ENCODE data around the gene GPX2. TPM values are rescaled to one million over a fixed set of nuclear protein-coding genes. Genes with fewer than 3 reads are reported as not detected.

GPX2 gene
- polyA plus RNA-seq: 26.6 TPM
- long read RNA-seq, donor 1, transcript GPX2-201 (2 exons, 990 nt): major isoform, 14 of 14 reads
- long read RNA-seq, donor 1, partial matches to known transcripts: 0 of 14 reads
- long read RNA-seq, donor 1, other reads (novel, unspliced or antisense): 0 of 14 reads
- long read RNA-seq, donor 2, transcript GPX2-201 (2 exons, 990 nt): major isoform, 25 of 27 reads
- long read RNA-seq, donor 2, partial matches to known transcripts: 0 of 27 reads
- long read RNA-seq, donor 2, other reads (novel, unspliced or antisense): 0 of 27 reads
- long read RNA-seq, donor 3: 0 reads
- long read RNA-seq, donor 4, transcript GPX2-201 (2 exons, 990 nt): major isoform, 7 of 7 reads
- long read RNA-seq, donor 4, partial matches to known transcripts: 0 of 7 reads
- long read RNA-seq, donor 4, other reads (novel, unspliced or antisense): 0 of 7 reads
- long read RNA-seq, donor 5, transcript GPX2-201 (2 exons, 990 nt): major isoform, 16 of 16 reads
- long read RNA-seq, donor 5, partial matches to known transcripts: 0 of 16 reads
- long read RNA-seq, donor 5, other reads (novel, unspliced or antisense): 0 of 16 reads
- long read RNA-seq, donor 6, partial matches to known transcripts: 0 of 5 reads
- long read RNA-seq, donor 6, other reads (novel, unspliced or antisense): 0 of 5 reads
- long read RNA-seq, donor 7, transcript GPX2-201 (2 exons, 990 nt): major isoform, 29 of 29 reads
- long read RNA-seq, donor 7, partial matches to known transcripts: 0 of 29 reads
- long read RNA-seq, donor 7, other reads (novel, unspliced or antisense): 0 of 29 reads
- long read RNA-seq, donor 8, transcript GPX2-201 (2 exons, 990 nt): major isoform, 46 of 46 reads
- long read RNA-seq, donor 8, partial matches to known transcripts: 0 of 46 reads
- long read RNA-seq, donor 8, other reads (novel, unspliced or antisense): 0 of 46 reads
- long read RNA-seq, donor 9, transcript GPX2-201 (2 exons, 990 nt): major isoform, 47 of 50 reads
- long read RNA-seq, donor 9, partial matches to known transcripts: 0 of 50 reads
- long read RNA-seq, donor 9, other reads (novel, unspliced or antisense): 0 of 50 reads
- long read RNA-seq, donor 10, transcript GPX2-201 (2 exons, 990 nt): major isoform, 11 of 11 reads
- long read RNA-seq, donor 10, partial matches to known transcripts: 0 of 11 reads
- long read RNA-seq, donor 10, other reads (novel, unspliced or antisense): 0 of 11 reads
- long read RNA-seq, donor 11, transcript GPX2-201 (2 exons, 990 nt): major isoform, 29 of 37 reads
- long read RNA-seq, donor 11, partial matches to known transcripts: 8 of 37 reads
- long read RNA-seq, donor 11, other reads (novel, unspliced or antisense): 0 of 37 reads

DNA sequence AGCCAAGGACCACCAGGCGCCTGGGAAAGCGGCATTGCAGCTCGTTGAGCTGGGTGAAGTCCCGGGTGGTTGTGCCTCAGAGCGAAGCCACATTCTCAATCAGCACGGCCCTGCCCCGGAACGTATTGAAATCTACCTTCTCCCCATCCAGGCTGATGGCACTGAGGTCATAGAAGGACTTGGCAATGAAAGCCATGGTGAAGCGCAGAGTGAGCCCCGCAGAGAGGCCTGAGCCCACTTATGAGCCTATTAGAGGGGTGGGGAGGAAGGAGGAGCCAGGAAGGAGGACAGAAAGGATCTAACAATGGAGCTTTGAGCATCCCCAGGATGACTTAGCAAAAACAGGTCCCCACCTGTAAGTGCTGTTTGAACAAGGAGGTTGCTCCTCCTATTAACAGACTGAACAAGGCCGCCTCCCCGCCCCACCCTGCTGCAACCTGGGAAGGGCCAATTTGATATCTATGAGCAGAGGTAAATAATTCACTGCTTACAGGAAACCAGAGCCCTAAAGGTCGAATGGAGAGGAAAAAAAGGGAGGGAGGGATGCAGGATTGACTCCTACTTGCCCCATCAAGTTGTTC, at the start of gene GPX2:
Gene GPX2, minus strand, starts transcription at position 215 of the 581 bp plus-strand sequence. Its CDS starts 19 bp downstream, at position 196.
- DNase-seq: peak; percentile 77 to 92

DNA sequence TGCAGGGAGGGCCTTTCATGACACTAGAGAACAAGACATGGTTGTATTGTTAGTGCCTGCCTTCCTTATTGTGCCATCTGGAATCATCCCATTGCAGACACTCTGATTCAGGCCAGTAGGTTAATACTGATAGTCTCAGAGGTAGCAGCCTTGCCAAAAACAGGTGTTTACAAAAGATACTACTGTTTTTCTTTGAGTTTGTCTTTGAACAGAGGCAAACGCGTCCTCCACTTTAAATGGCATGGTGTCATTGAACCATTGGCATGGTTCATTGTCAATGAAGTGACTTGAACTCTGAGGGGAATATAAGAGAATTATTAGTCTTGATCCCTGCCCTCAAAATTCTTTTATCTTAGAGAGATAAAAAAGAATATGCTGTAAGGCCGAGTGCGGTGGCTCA, 48.4 kb upstream of the GPX2 start:
- Histone ChIP-seq H3K9me3 (ENCODE audit: control insufficient read depth, low read depth, low read length) (no peaks in the 10 kb centered on the region), H3K36me3 (ENCODE audit: control insufficient read depth, insufficient read depth, low read length) (peaks cover 2% of the 10 kb centered on the region), H3K4me1 (ENCODE audit: control insufficient read depth, insufficient read depth, low read length) (peaks cover 5% of the 10 kb centered on the region), H3K4me3 (ENCODE audit: low read length) (no peak overlapping the region), H3K27me3 (ENCODE audit: control insufficient read depth, insufficient read depth, low read length) (no peaks in the 10 kb centered on the region), H3K27ac (ENCODE audit: low read length) (no peak overlapping the region)
- no CpG with 5 or more reads among the region's 4 CpGs for WGBS (ENCODE audit: insufficient coverage, low lambda C conversion rate)
- no peak for DNase-seq

More for the DNA sequence above, at the start of gene GPX2:
- no peaks in the 10 kb centered on the region for H3K27me3 ChIP-seq (ENCODE audit: control insufficient read depth, insufficient read depth, low read length)
- no CpG with 5 or more reads among the region's 13 CpGs for WGBS (ENCODE audit: insufficient coverage, low lambda C conversion rate)
- H3K4me1 ChIP-seq (ENCODE audit: control insufficient read depth, insufficient read depth, low read length): peaks cover 53% of the 10 kb centered on the region
- peak within 1 kb of the TSS; percentile 34 for H3K4me3 ChIP-seq (ENCODE audit: low read length)
- H3K27ac ChIP-seq (ENCODE audit: low read length): peak within 1 kb of the TSS; percentile 78
- peaks cover 22% of the 10 kb centered on the region for H3K36me3 ChIP-seq (ENCODE audit: control insufficient read depth, insufficient read depth, low read length)
- peaks cover 2% of the 10 kb centered on the region for H3K9me3 ChIP-seq (ENCODE audit: control insufficient read depth, low read depth, low read length)

DNA sequence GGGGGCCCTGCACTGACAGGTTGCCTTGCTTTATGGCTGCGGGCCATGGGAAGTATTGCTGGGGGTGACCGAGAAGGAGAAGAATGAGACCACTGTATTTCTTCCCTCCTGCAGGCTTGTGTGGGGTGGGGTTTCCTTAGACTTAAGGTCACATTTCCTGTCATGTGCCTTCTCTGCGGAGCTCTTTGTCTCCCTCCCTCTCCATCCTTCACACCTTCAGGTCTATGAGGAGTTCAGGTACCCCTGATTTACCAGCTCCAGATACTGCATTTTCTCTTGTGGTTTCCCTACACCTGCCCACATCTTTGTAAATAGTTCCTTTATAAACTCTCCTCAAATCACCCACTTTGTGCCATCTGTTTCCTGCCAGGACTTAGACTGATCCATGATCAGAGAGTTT, 47.8 kb upstream of the GPX2 start:
- Histone ChIP-seq H3K36me3 (ENCODE audit: control insufficient read depth, insufficient read depth, low read length) (peaks cover 2% of the 10 kb centered on the region), H3K27me3 (ENCODE audit: control insufficient read depth, insufficient read depth, low read length) (no peaks in the 10 kb centered on the region), H3K27ac (ENCODE audit: low read length) (no peak overlapping the region), H3K9me3 (ENCODE audit: control insufficient read depth, low read depth, low read length) (no peaks in the 10 kb centered on the region), H3K4me3 (ENCODE audit: low read length) (no peak overlapping the region), H3K4me1 (ENCODE audit: control insufficient read depth, insufficient read depth, low read length) (peaks cover 5% of the 10 kb centered on the region)
- DNase-seq: no peak
- 100% methylated on average over 1 of the region's 3 CpGs for WGBS (ENCODE audit: insufficient coverage, low lambda C conversion rate)

DNA sequence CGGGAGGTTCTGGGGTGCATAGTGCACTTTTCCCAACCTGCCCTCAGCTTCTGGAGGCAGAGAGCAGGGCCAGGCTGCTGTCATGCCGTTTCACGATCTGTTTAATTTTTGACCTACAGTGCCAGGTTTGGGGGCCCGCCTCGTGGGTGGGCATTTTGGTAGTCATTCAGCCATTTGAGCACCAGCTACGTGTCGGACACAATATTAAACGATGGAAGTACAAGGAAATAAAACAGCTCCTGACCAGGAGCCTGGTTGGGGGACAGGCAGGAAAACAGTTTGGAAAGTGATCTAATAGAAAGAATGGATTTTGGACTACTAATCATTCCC, 44.9 kb upstream of the GPX2 start:
- Histone ChIP-seq H3K27ac (ENCODE audit: low read length) (peak overlapping the region; percentile 92), H3K4me3 (ENCODE audit: low read length) (peak overlapping the region; percentile 71), H3K27me3 (ENCODE audit: control insufficient read depth, insufficient read depth, low read length) (no peaks in the 10 kb centered on the region), H3K4me1 (ENCODE audit: control insufficient read depth, insufficient read depth, low read length) (peaks cover 5% of the 10 kb centered on the region), H3K36me3 (ENCODE audit: control insufficient read depth, insufficient read depth, low read length) (no peaks in the 10 kb centered on the region), H3K9me3 (ENCODE audit: control insufficient read depth, low read depth, low read length) (no peaks in the 10 kb centered on the region)
- WGBS (ENCODE audit: insufficient coverage, low lambda C conversion rate): 0% methylated on average over 1 of the region's 8 CpGs
- no peak for DNase-seq

DNA sequence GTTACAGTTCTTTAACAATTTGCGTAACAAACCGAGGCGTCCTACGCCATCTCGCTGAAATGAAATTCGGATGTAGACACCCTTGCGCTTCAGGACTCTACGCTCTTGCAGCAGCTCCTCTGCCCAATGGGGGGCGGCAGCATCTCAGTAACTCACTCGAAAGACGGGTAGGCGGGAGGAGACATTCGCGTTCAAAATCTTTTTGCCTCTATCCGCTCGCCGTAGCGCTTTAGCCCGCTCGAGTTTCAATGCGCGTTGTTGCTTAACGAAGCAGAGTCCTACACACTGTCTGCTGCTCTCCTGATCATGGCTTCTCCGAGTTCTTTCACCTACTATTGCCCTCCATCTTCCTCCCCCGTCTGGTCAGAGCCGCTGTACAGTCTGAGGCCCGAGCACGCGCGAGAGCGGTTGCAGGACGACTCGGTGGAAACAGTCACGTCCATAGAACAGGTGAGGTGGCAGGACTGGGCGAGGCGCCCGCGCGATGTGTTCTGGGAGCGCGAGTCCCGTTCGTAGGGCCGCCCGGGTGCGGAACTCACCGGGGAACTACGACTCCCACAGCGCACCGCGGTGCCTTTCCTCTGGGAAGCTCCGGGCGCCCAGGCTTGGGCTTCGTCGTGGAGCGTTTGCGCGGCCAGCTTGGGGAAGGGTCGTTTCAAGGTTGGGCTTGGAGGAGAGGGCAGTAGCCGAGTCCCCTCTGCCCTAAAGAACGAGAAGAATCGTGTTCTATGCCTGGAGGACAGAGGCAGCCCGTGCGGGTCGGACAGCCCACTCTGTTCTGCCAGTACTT, 44.3 kb upstream of the GPX2 start, which contains the start of gene FNTB:
Gene FNTB, plus strand, starts transcription at position 248 of the 790 bp plus-strand sequence. Its CDS starts 59 bp downstream, at position 307.
- Histone ChIP-seq H3K27ac (ENCODE audit: low read length) (peak within 1 kb of the TSS; percentile 92), H3K4me1 (ENCODE audit: control insufficient read depth, insufficient read depth, low read length) (peaks cover 5% of the 10 kb centered on the region), H3K4me3 (ENCODE audit: low read length) (peak within 1 kb of the TSS; percentile 71), H3K9me3 (ENCODE audit: control insufficient read depth, low read depth, low read length) (no peaks in the 10 kb centered on the region), H3K36me3 (ENCODE audit: control insufficient read depth, insufficient read depth, low read length) (no peaks in the 10 kb centered on the region), H3K27me3 (ENCODE audit: control insufficient read depth, insufficient read depth, low read length) (no peaks in the 10 kb centered on the region)
- WGBS (ENCODE audit: insufficient coverage, low lambda C conversion rate): no CpG with 5 or more reads among the region's 65 CpGs
- peak; percentile 93 to 99 for DNase-seq

DNA sequence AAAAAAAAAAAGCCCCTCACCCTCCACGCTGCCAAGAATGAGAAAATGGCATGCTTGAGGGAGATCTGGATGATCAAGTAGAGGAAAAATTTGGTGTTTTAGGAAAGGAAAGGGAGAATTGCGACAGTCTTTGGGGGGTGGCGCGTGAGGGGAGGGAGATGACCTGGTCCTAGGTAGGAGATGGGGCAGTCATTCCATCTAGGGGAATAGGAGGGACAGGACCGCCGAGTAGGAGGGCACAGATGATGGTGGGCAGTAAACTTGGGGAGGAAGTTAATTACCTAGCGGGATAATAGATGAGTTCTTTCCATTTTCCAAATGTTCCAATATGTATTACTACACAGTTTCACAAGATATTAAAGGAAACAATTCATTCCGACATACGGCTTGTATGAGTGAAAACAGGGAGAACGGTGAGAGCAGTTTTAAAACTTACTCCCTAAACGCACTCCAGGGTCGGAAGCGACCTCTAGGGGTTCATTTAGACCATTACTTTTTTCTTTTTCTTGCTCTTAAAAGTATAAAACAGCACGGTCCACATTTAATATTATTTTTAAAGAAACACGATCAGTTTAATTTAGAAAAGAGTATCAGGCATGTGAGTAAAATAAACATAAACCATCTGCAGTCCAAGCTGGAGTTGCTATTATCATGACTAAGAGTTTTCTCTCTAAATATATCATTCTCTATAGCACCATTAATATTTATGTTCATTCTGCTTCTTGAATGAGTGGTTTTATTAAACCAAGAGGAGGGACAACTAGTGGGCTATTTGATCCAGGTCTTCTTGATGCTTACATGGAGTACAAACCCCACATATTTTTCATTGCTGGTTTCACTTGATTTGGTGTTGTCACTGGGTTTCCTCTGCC, 41.1 kb upstream of the GPX2 start:
- Histone ChIP-seq H3K4me1 (ENCODE audit: control insufficient read depth, insufficient read depth, low read length) (peaks cover 5% of the 10 kb centered on the region), H3K36me3 (ENCODE audit: control insufficient read depth, insufficient read depth, low read length) (no peaks in the 10 kb centered on the region), H3K4me3 (ENCODE audit: low read length) (no peak overlapping the region), H3K27ac (ENCODE audit: low read length) (no peak overlapping the region), H3K9me3 (ENCODE audit: control insufficient read depth, low read depth, low read length) (no peaks in the 10 kb centered on the region), H3K27me3 (ENCODE audit: control insufficient read depth, insufficient read depth, low read length) (no peaks in the 10 kb centered on the region)
- DNase-seq: peak; percentile 41 to 52
- WGBS (ENCODE audit: insufficient coverage, low lambda C conversion rate): 0% methylated on average over 1 of the region's 15 CpGs

DNA sequence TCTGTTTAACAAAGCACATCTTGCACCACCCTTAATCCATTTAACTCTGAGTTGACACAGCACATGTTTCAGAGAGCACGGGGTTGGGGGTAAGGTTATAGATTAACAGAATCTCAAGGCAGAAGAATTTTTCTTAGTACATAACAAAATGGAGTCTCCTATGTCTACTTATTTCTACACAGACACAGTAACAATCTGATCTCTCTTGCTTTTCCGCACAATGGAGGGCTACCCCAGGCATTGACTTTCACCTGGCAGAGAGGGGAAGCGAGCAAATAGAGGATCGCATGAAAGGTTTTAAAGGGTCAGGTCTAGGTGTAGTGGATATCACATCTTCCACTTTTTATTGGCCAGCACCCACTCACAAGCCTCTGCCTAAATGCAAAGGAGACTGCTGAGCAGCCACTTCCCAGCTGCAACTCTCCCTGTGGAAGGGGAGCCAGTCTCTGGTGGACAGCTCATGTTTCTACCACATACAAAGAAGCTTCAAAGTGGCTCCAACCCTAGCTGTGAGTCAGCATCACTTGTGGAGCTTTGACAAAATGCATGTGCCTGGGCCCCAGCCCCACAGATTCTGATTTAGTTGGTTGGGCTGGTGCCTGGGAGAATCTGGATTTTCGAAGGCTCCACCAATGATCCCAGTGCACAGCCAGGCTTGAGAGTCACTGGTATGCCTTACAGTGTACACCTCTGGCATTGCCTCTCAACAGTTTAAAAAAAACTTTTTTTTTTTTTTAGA, 37.0 kb upstream of the GPX2 start:
- whole genome bisulfite sequencing (ENCODE audit: insufficient coverage, low lambda C conversion rate): no CpG with 5 or more reads among the region's 5 CpGs
- H3K27ac ChIP-seq (ENCODE audit: low read length): no peak overlapping the region
- peak in 1 of 2 donors; percentile 18 for DNase-seq
- no peak overlapping the region for H3K4me3 ChIP-seq (ENCODE audit: low read length)
- H3K9me3 ChIP-seq (ENCODE audit: control insufficient read depth, low read depth, low read length): no peaks in the 10 kb centered on the region
- H3K36me3 ChIP-seq (ENCODE audit: control insufficient read depth, insufficient read depth, low read length): no peaks in the 10 kb centered on the region
- no peaks in the 10 kb centered on the region for H3K4me1 ChIP-seq (ENCODE audit: control insufficient read depth, insufficient read depth, low read length)
- no peaks in the 10 kb centered on the region for H3K27me3 ChIP-seq (ENCODE audit: control insufficient read depth, insufficient read depth, low read length)

DNA sequence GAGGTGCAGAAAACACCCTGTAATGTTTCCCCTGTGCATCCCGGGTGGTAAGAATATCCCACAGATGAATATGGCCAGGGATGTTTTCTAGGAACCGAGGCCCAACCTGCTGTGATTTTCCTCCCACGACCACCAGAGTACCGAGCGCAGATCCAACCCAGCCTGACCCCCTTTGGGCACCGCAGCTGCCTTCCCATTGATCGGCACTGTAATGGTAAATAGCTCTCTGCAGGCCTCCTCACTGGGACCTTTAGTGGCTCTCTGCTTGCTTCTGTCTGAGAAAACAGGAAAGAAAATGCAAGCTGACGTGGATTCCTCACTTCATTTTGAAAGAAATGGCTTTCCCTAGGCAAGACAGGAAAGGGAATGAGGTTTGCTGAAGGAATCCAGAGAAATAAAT, 32.0 kb upstream of the GPX2 start:
- DNase-seq: no peak
- Histone ChIP-seq H3K36me3 (ENCODE audit: control insufficient read depth, insufficient read depth, low read length) (no peaks in the 10 kb centered on the region), H3K4me3 (ENCODE audit: low read length) (no peak overlapping the region), H3K9me3 (ENCODE audit: control insufficient read depth, low read depth, low read length) (no peaks in the 10 kb centered on the region), H3K27me3 (ENCODE audit: control insufficient read depth, insufficient read depth, low read length) (no peaks in the 10 kb centered on the region), H3K4me1 (ENCODE audit: control insufficient read depth, insufficient read depth, low read length) (peaks cover 14% of the 10 kb centered on the region), H3K27ac (ENCODE audit: low read length) (no peak overlapping the region)
- WGBS (ENCODE audit: insufficient coverage, low lambda C conversion rate): no CpG with 5 or more reads among the region's 8 CpGs
